K562 (cell line): ENCODE data around the gene PLEKHG1. TPM values are rescaled to one million over a fixed set of nuclear protein-coding genes. Genes with fewer than 3 reads are reported as not detected.
A peak's percentile ranks its signal among the peaks of the same experiment; 100 is the strongest.

ENCODE experiments used
- ATAC-seq: fragments of 200-7000 bp; cut with Tn5 transposase; 3 replicates; pipeline ENCODE4 v1.9.1; 2020; ENCODE audit warnings: moderate library complexity
- BruUV-seq: library from RNA; stranded (reverse); fragments of 400-500 nt; replicated peaks from 2 replicates; lab custom pipeline; 2021; lab: Mats Ljungman, UMichigan
- CTCF ChIA-PET: fragments of 300-600 bp; formaldehyde crosslinking; extraction: SDS; loops from one replicate; lab custom pipeline; 2021; ENCODE audit warnings: low intra/inter-chr PET ratio; lab: Yijun Ruan, JAX
- POLR2A ChIA-PET: fragments of 300-600, 350-650 bp; sonication (Branson Sonifier 250); formaldehyde crosslinking; extraction: SDS; loops from one replicate; lab custom pipeline; 2021; ENCODE audit warnings: antibody characterized with exemption, inconsistent platforms; lab: Yijun Ruan, JAX
- DNase-seq, 4 experiments: peaks; one replicate each; pipeline versions ENCODE4 v3.0.0 to v3.0.0-alpha.2; 2011 to 2018; ENCODE audit warnings: low spot score in 3 of 4, mixed read lengths in 3 of 4; ENCODE audit errors: extremely low read depth in 1 of 4
- FAIRE-seq: peaks from 2 replicates; lab custom pipeline; 2011; peaks lifted over from hg19 to GRCh38; lab: Jason Lieb, UNC
- H2AFZ ChIP-seq: 2 replicates; pipeline ENCODE4 v1.6.0; 2011; ENCODE audit warnings: low read depth, low read length, control low read depth, inconsistent platforms
- H3K27ac ChIP-seq: fragments of 200-600 bp; 3 replicates; pipeline ENCODE4 v1.8.0; 2011; ENCODE audit warnings: low read depth, mild to moderate bottlenecking, control low read depth, inconsistent platforms, low read length, moderate library complexity, mixed read lengths; ENCODE audit errors: extremely low read depth
- H3K27me3 ChIP-seq, 2 experiments: fragments of 300-600 bp in 1 of 2; 2 replicates in 1 of 2; 3 replicates in 1 of 2; pipeline versions ENCODE4 v1.6.0 to v1.8.0; 2011; ENCODE audit warnings: inconsistent platforms in 2 of 2, low read length in 2 of 2, mild to moderate bottlenecking in 1 of 2, mixed read lengths in 1 of 2, moderate library complexity in 1 of 2; ENCODE audit not compliant: control insufficient read depth in 2 of 2, insufficient read depth in 2 of 2
- H3K36me3 ChIP-seq: fragments of 300-600 bp; 3 replicates; pipeline ENCODE4 v1.8.0; 2011; ENCODE audit warnings: mild to moderate bottlenecking, low read length, inconsistent platforms; ENCODE audit not compliant: control insufficient read depth, insufficient read depth
- H3K4me1 ChIP-seq, 2 experiments: fragments of 200-600 bp in 1 of 2; replicated peaks in 1 of 2; 2 replicates in 1 of 2; 3 replicates in 1 of 2; pipeline versions ENCODE4 v1.5.1 to v1.8.0; 2011; ENCODE audit warnings: inconsistent platforms in 2 of 2, low read length in 2 of 2, mild to moderate bottlenecking in 1 of 2, mixed read lengths in 1 of 2, moderate library complexity in 1 of 2; ENCODE audit not compliant: control insufficient read depth in 2 of 2, insufficient read depth in 2 of 2
- H3K4me2 ChIP-seq: 2 replicates; pipeline ENCODE4 v1.6.1; 2011; ENCODE audit warnings: low read length, control low read depth, inconsistent platforms, mixed read lengths; ENCODE audit not compliant: insufficient read depth
- H3K4me3 ChIP-seq: fragments of 200-600 bp; sonication (generic), shearing (Covaris generic); 2 replicates; pipeline ENCODE4 v1.5.1; 2016; ENCODE audit warnings: control low read depth, inconsistent platforms
- H3K79me2 ChIP-seq: fragments of 200-600 bp; 3 replicates; pipeline ENCODE4 v1.8.0; 2011; ENCODE audit warnings: low read length, inconsistent platforms; ENCODE audit not compliant: control insufficient read depth, insufficient read depth
- H3K9ac ChIP-seq, 2 experiments: 2 replicates each; pipeline versions ENCODE4 v1.6.0 to v1.6.1; 2011; ENCODE audit warnings: low read depth in 2 of 2, low read length in 2 of 2, control low read depth in 1 of 2, inconsistent platforms in 1 of 2, mild to moderate bottlenecking in 1 of 2, mixed read lengths in 1 of 2; ENCODE audit not compliant: insufficient read depth in 1 of 2
- H3K9me1 ChIP-seq: one replicate; pipeline ENCODE4 v1.6.0; 2011; ENCODE audit warnings: inconsistent platforms, mild to moderate bottlenecking, low read length, moderate library complexity; ENCODE audit not compliant: control insufficient read depth, insufficient read depth
- H3K9me3 ChIP-seq: replicated peaks from 2 replicates; pipeline ENCODE4 v1.5.1; 2011; ENCODE audit warnings: low read depth, low read length, inconsistent platforms; ENCODE audit not compliant: control insufficient read depth, insufficient read depth
- H4K20me1 ChIP-seq: replicated peaks from 2 replicates; pipeline ENCODE4 v1.6.1; 2011; ENCODE audit warnings: low read length, inconsistent platforms, mixed read lengths; ENCODE audit not compliant: control insufficient read depth, insufficient read depth
- CBFA2T3 ChIP-seq: fragments of 450-650 bp; IDR thresholded peaks from 2 replicates; pipeline ENCODE4 v1.6.1; 2017
- WGBS: fragments of 100-300 bp; shearing (Covaris generic); methylation state at CpG from one replicate; pipeline ENCODE4 v1.1.6; 2016; ENCODE audit warnings: low coverage, mixed read lengths; ENCODE audit not compliant: insufficient coverage; ENCODE audit errors: missing lambda C conversion rate; 5-methylcytosine and 5-hydroxymethylcytosine counted together
- in situ Hi-C: fragments of 300-500 bp; cut with MboI; formaldehyde crosslinking; loops from 4 replicates; pipeline ENCODE4 v1.15.0; 2018; ENCODE audit warnings: inconsistent platforms, mixed read lengths
- intact Hi-C: fragments of 100-400 bp; cut with micrococcal nuclease; formaldehyde crosslinking; loops from 2 replicates; pipeline ENCODE4 v1.14.2; 2022
- polyA plus RNA-seq, 8 experiments: library from polyadenylated mRNA; depleted of rRNA in 4 of 8; stranded (reverse) in 5 of 8; unstranded in 3 of 8; fragments of >200 nt; fragmentation: Nextera tagmentation in 2 of 8; fragmentation: Illumina TruSeq in 1 of 8; extraction: Ambion mirVana in 2 of 8; extraction: Trizol in 1 of 8; gene quantifications; 2 replicates each; pipeline versions ENCODE4 v1.2.1 to v1.2.3, GENCODE V29; 2011 to 2014; ENCODE audit warnings: inconsistent platforms in 1 of 8, missing spikeins in 1 of 8
- total RNA-seq, 7 experiments: library from RNA; depleted of rRNA in 6 of 7; stranded (reverse); fragments of >200 nt in 6 of 7; fragmentation: Illumina TruSeq in 2 of 7; extraction: Trizol in 2 of 7; gene quantifications; 2 replicates each; pipeline versions ENCODE4 v1.2.1 to v1.2.3, GENCODE V29; 2011 to 2021; ENCODE audit warnings: low replicate concordance in 1 of 7
- TF ChIP-seq, protein P1 (sequence below): fragments of 450-650 bp; IDR thresholded peaks from 2 replicates; pipeline ENCODE4 v1.6.1; 2016; ENCODE audit warnings: mild to moderate bottlenecking

PLEKHG1 gene
- total and polyA plus RNA-seq, 9 of the 15 experiments (the other 6 are each of a cell fraction or from before 2014, with no cell fraction given), result 0.03 to 0.16 (median 0.03) TPM; not detected in 6

- Histone ChIP-seq H2AFZ (no peak overlapping the region), H3K4me2 (no peak overlapping the region), H3K27me3 (peaks cover 0 to 13% of the 10 kb centered on the region in 2 experiments; a peak in 3 of 5 replicates), H3K79me2 (no peaks in the 10 kb centered on the region), H3K36me3 (no peaks in the 10 kb centered on the region), H3K9me1 (no peaks in the 10 kb centered on the region), H3K9me3 (no peaks in the 10 kb centered on the region), H3K27ac (no peak overlapping the region), H3K4me1 (no peaks in the 10 kb centered on the region), H3K4me3 (no peak overlapping the region), H4K20me1 (no peaks in the 10 kb centered on the region), H3K9ac (no peak overlapping the region)
- CTCF ChIA-PET, result no interaction called here
- intact Hi-C loops, result no loop called here
- ATAC-seq (no peak; the same call in 2 of the 3 replicates), DNase-seq (peak in 2 of 4 experiments; percentile 11 to 17), FAIRE-seq (no peak)
- no TSS peak for BruUV-seq
- POLR2A ChIA-PET, result no interaction called here
- TF ChIP-seq, protein P1, sequence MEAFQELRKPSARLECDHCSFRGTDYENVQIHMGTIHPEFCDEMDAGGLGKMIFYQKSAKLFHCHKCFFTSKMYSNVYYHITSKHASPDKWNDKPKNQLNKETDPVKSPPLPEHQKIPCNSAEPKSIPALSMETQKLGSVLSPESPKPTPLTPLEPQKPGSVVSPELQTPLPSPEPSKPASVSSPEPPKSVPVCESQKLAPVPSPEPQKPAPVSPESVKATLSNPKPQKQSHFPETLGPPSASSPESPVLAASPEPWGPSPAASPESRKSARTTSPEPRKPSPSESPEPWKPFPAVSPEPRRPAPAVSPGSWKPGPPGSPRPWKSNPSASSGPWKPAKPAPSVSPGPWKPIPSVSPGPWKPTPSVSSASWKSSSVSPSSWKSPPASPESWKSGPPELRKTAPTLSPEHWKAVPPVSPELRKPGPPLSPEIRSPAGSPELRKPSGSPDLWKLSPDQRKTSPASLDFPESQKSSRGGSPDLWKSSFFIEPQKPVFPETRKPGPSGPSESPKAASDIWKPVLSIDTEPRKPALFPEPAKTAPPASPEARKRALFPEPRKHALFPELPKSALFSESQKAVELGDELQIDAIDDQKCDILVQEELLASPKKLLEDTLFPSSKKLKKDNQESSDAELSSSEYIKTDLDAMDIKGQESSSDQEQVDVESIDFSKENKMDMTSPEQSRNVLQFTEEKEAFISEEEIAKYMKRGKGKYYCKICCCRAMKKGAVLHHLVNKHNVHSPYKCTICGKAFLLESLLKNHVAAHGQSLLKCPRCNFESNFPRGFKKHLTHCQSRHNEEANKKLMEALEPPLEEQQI, result no peak
- 0 out of 2 replicates have a peak, but pooled peaks have one; percentile 4 for TF ChIP-seq CBFA2T3
- WGBS, result 1% methylated on average over 7 of the region's 7 CpGs
- in situ Hi-C loops, result no loop called here
These were observed 41.0 kb downstream of the PLEKHG1 start for GRCh38 chr6:150640556-150641209.
